ENCODE results near the gene CEP164. TPM values are rescaled to one million over a fixed set of nuclear protein-coding genes. Genes with fewer than 3 reads are reported as not detected.
A peak's percentile ranks its signal among the peaks of the same experiment; 100 is the strongest.

Gene CEP164
- total RNA-seq, 1 donor from 2014 or later: 28.6 TPM

DNA sequence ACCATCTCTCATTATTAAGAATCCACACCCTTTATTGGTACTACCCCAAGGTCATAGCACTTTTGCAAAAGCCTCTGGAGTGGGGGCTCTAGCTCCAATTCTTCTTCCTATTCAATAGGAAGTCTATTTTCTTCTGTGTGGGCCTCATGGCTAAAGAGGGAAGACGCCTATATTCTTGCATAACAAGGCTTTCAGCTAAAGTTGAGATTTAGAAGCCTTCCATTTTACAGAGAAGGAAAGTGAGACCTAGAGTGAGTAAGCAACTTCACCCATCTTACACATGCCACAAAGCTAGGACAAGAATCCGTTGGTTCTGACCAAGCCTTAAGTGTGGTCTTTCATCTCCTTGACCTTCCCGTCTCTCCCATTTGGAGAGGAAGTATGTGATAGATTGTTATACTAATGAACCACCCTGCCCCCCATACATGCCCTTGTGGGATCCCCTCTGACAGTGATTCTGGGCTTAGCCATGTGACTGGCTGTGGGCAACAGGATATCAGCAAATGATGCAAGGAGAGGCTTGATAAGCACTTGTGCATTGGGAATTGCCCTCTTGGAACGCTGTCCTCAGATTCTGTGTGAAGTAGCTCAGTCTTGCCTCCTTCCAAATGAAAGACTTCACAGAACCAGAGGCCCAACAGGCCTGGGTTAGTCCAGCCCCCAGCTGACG, 23.9 kb upstream of the CEP164 start:
- Mint-ChIP-seq H3K4me3 (ENCODE audit: unreplicated experiment) (no peak overlapping the region), H3K27ac (ENCODE audit: unreplicated experiment) (no peak overlapping the region), H3K4me1 (ENCODE audit: unreplicated experiment) (peaks cover 15% of the 10 kb centered on the region), H3K36me3 (ENCODE audit: low read depth, unreplicated experiment) (peaks cover 6% of the 10 kb centered on the region), H3K27me3 (ENCODE audit: unreplicated experiment) (no peaks in the 10 kb centered on the region), H3K9me3 (ENCODE audit: unreplicated experiment) (no peaks in the 10 kb centered on the region)
- DNase-seq (ENCODE audit: low spot score): no peak
- TF ChIP-seq, protein P1, sequence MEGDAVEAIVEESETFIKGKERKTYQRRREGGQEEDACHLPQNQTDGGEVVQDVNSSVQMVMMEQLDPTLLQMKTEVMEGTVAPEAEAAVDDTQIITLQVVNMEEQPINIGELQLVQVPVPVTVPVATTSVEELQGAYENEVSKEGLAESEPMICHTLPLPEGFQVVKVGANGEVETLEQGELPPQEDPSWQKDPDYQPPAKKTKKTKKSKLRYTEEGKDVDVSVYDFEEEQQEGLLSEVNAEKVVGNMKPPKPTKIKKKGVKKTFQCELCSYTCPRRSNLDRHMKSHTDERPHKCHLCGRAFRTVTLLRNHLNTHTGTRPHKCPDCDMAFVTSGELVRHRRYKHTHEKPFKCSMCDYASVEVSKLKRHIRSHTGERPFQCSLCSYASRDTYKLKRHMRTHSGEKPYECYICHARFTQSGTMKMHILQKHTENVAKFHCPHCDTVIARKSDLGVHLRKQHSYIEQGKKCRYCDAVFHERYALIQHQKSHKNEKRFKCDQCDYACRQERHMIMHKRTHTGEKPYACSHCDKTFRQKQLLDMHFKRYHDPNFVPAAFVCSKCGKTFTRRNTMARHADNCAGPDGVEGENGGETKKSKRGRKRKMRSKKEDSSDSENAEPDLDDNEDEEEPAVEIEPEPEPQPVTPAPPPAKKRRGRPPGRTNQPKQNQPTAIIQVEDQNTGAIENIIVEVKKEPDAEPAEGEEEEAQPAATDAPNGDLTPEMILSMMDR (IDR thresholded peaks at IDR 0.05; ENCODE audit: unreplicated experiment): no peak

DNA sequence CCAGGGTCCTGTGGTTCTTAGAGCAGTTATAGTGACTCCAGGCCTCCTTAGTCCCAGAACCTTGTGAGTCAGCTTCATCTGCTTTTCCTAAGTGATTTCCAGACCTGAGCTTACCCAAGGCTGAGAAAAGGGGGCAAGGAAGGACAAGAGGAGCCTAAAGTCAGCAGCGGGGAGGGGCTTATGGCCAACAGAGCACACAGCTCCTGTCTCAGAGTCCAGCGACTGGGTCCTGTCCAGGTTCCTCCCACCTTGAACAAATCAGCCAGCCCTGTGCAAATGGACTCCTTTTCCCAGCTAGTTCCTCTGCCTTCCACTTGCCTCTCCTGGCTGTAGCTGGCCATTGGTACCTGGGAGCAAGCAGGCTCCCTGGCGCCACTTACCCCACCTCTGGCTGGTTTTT, 22.5 kb upstream of the CEP164 start:
- Mint-ChIP-seq H3K4me3 (ENCODE audit: unreplicated experiment) (no peak overlapping the region), H3K9me3 (ENCODE audit: unreplicated experiment) (no peaks in the 10 kb centered on the region), H3K27ac (ENCODE audit: unreplicated experiment) (no peak overlapping the region), H3K36me3 (ENCODE audit: low read depth, unreplicated experiment) (peaks cover 6% of the 10 kb centered on the region), H3K4me1 (ENCODE audit: unreplicated experiment) (peaks cover 11% of the 10 kb centered on the region), H3K27me3 (ENCODE audit: unreplicated experiment) (no peaks in the 10 kb centered on the region)
- TF ChIP-seq, protein P1 (IDR thresholded peaks at IDR 0.05; ENCODE audit: unreplicated experiment): no peak
- no peak for DNase-seq (ENCODE audit: low spot score)

DNA sequence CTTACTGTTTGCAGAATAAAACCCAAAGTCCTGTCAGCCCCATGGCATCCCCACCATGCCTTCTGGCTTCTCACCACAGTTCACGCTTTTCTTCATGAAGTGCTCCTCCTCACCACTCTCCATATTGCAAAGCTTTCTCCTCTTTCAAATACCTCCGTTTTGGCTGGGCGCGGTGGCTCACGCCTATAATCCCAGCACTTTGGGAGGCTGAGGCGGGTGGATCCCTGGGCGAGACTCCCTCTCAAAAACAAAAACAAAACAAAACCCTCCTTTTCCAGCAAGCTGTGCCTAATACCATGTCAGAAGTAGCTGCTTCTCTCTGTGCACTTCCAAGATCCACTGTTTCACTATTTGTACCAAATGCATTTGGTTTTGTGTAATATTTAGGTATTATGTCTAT, 18.3 kb upstream of the CEP164 start:
- DNase-seq (ENCODE audit: low spot score): no peak
- H3K27me3 Mint-ChIP-seq (ENCODE audit: unreplicated experiment): peaks cover 4% of the 10 kb centered on the region
- no peaks in the 10 kb centered on the region for H3K9me3 Mint-ChIP-seq (ENCODE audit: unreplicated experiment)
- TF ChIP-seq, protein P1 (IDR thresholded peaks at IDR 0.05; ENCODE audit: unreplicated experiment): no peak
- peaks cover 2% of the 10 kb centered on the region for H3K4me1 Mint-ChIP-seq (ENCODE audit: unreplicated experiment)
- H3K36me3 Mint-ChIP-seq (ENCODE audit: low read depth, unreplicated experiment): no peaks in the 10 kb centered on the region
- no peak overlapping the region for H3K27ac Mint-ChIP-seq (ENCODE audit: unreplicated experiment)
- no peak overlapping the region for H3K4me3 Mint-ChIP-seq (ENCODE audit: unreplicated experiment)

DNA sequence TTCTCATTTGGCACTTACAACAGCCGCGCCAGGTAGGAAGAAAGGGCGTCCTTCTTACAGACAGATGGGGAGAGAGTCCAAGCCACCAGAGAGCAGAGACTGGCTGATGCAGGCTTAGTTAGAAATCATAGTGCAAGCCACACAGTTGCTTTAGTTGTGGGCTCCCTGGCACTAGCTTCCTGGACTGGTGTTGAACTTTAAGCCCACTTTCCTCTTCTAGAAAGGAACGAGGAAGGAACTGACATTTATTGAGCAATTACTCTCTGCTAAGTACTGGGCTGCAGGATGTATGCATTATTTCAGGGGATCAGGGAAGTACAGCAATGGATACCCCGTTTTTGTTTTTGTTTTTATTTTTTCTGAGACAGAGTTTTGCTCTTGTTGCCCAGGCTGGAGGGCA, 14.6 kb upstream of the CEP164 start:
- Mint-ChIP-seq H3K27me3 (ENCODE audit: unreplicated experiment) (peaks cover 6% of the 10 kb centered on the region), H3K4me3 (ENCODE audit: unreplicated experiment) (no peak overlapping the region), H3K36me3 (ENCODE audit: low read depth, unreplicated experiment) (no peaks in the 10 kb centered on the region), H3K9me3 (ENCODE audit: unreplicated experiment) (no peaks in the 10 kb centered on the region), H3K27ac (ENCODE audit: unreplicated experiment) (no peak overlapping the region), H3K4me1 (ENCODE audit: unreplicated experiment) (peaks cover 13% of the 10 kb centered on the region)
- no peak for DNase-seq (ENCODE audit: low spot score)
- TF ChIP-seq, protein P1 (IDR thresholded peaks at IDR 0.05; ENCODE audit: unreplicated experiment): no peak

DNA sequence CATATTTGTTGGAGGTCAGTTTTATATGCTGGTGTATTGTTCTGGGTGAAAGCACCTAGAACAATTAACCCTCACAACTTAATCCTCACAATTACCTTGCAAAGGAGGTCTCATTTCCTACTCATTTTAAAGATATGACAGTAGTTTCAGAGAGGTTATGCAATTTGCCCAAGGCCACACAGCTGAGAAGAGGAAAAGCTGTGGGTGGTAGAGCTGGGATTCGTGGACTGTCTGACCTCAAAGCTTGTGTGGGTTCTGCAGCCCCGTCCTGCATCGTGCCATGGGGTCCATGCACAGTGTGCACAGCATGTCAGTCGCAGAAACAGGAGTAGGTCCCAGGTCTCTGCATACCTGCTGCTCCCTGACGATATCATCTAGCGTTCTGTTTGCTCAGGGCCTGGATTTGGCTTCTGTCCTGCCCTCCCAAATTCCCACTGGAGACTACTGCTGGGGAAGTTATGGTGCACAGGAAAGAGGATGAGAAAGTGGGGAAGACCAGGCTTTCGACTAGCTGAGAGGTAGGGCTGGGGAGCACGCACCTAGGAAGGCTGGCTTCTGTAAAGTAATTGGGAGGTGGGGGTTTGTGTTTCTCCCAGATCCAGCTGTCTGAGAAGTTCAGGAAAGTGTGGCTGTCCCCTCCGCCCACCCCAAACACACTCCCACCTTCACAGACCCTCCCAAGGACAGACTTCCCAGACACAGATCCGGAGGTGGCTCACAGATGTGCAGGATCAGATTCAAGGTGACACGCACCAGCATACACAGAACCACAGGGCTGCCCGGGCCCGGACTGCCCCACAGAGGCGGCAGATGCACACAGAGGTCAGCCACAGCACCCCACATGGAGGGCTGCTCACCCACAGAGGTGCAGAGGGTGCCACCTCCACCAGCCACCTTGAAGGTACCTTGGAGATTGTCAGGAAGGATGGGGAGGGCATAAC, 13.6 kb upstream of the CEP164 start:
- peak overlapping the region; percentile 85 for H3K4me3 Mint-ChIP-seq (ENCODE audit: unreplicated experiment)
- no peak for DNase-seq (ENCODE audit: low spot score)
- no peaks in the 10 kb centered on the region for H3K36me3 Mint-ChIP-seq (ENCODE audit: low read depth, unreplicated experiment)

More for the DNA sequence above, 13.6 kb upstream of the CEP164 start:
- H3K27me3 Mint-ChIP-seq (ENCODE audit: unreplicated experiment): peaks cover 6% of the 10 kb centered on the region
- no peaks in the 10 kb centered on the region for H3K9me3 Mint-ChIP-seq (ENCODE audit: unreplicated experiment)
- H3K27ac Mint-ChIP-seq (ENCODE audit: unreplicated experiment): no peak overlapping the region
- TF ChIP-seq, protein P1 (IDR thresholded peaks at IDR 0.05; ENCODE audit: unreplicated experiment): no peak
- H3K4me1 Mint-ChIP-seq (ENCODE audit: unreplicated experiment): peaks cover 11% of the 10 kb centered on the region
